ENCODE measurements around the gene RPN2.

GRCh38 chr20:37192137-37192854 is 13.2 kb downstream of the RPN2 start:
- TF ChIP-seq CTCF (conservative IDR thresholded peaks at IDR 0.05 in 1 of 2, IDR thresholded peaks at IDR 0.05 in 1 of 2; ENCODE audit: low read depth in 1 of 2, low read length in 2 of 2) = peak; percentile 93 to 99
- TF ChIP-seq EZH2 (IDR thresholded peaks at IDR 0.05; ENCODE audit: low read length, missing control alignments) = no peak

Data from fibroblast of lung (primary cell).